Endodermal cell (in vitro differentiated cells): ENCODE measurements around the gene KCNJ14. TPM values are rescaled to one million over a fixed set of nuclear protein-coding genes. Genes with fewer than 3 reads are reported as not detected.

ENCODE experiments used
- DNase-seq: peaks from one replicate; pipeline ENCODE4 v3.0.0-alpha.2; 2017
- H3K27ac ChIP-seq: 2 replicates; pipeline ENCODE4 v1.5.1; 2013; ENCODE audit warnings: mild to moderate bottlenecking, low read depth, low read length, moderate library complexity
- H3K27me3 ChIP-seq: 2 replicates; pipeline ENCODE4 v1.6.1; 2013; ENCODE audit warnings: mild to moderate bottlenecking, low read length, moderate library complexity; ENCODE audit not compliant: insufficient read depth, control insufficient read depth, poor library complexity, severe bottlenecking
- H3K36me3 ChIP-seq: 2 replicates; pipeline ENCODE4 v1.7.0; 2013; ENCODE audit warnings: mild to moderate bottlenecking, low read length, moderate library complexity; ENCODE audit not compliant: control insufficient read depth, insufficient read depth
- H3K4me1 ChIP-seq: one replicate; pipeline ENCODE4 v1.7.0; 2013; ENCODE audit warnings: low read length; ENCODE audit not compliant: control insufficient read depth, insufficient read depth
- H3K4me3 ChIP-seq: 2 replicates; pipeline ENCODE4 v1.5.1; 2013; ENCODE audit warnings: mild to moderate bottlenecking, low read length, moderate library complexity
- H3K9ac ChIP-seq: 2 replicates; pipeline ENCODE4 v1.6.1; 2013; ENCODE audit warnings: mild to moderate bottlenecking, low read length, moderate library complexity; ENCODE audit not compliant: poor library complexity, severe bottlenecking; ENCODE audit errors: extremely low read depth
- H3K9me3 ChIP-seq: 2 replicates; pipeline ENCODE4 v1.6.1; 2013; ENCODE audit warnings: mild to moderate bottlenecking, low read length, moderate library complexity; ENCODE audit not compliant: control insufficient read depth
- H3K27ac Mint-ChIP-seq: 2 replicates; pipeline ENCODE4 v1.8.0; 2020; ENCODE audit warnings: mixed read lengths
- H3K27me3 Mint-ChIP-seq: 2 replicates; pipeline ENCODE4 v1.8.0; 2021; ENCODE audit warnings: mild to moderate bottlenecking, mixed read lengths; ENCODE audit not compliant: insufficient read depth
- H3K36me3 Mint-ChIP-seq: 2 replicates; pipeline ENCODE4 v1.8.0; 2020; ENCODE audit warnings: low read depth, mixed read lengths
- H3K4me1 Mint-ChIP-seq: 2 replicates; pipeline ENCODE4 v1.8.0; 2020; ENCODE audit warnings: mixed read lengths
- H3K4me3 Mint-ChIP-seq: 2 replicates; pipeline ENCODE4 v1.8.0; 2020; ENCODE audit warnings: mild to moderate bottlenecking, moderate library complexity, mixed read lengths
- H3K9me3 Mint-ChIP-seq: 2 replicates; pipeline ENCODE4 v1.8.0; 2020; ENCODE audit warnings: mild to moderate bottlenecking, mixed read lengths
- CTCF ChIP-seq: fragments of 200-600 bp; sonication (generic); conservative IDR thresholded peaks from 2 replicates; pipeline ENCODE4 v1.5.0; 2021; ENCODE audit warnings: antibody characterized with exemption, mild to moderate bottlenecking
- WGBS, 2 experiments: methylation state at CpG; one replicate each; pipeline versions ENCODE4 v1.1.5 to v1.1.7; 2013; ENCODE audit warnings: missing lambda C conversion rate in 2 of 2, mixed read lengths in 1 of 2; ENCODE audit not compliant: insufficient coverage in 1 of 2, insufficient read length in 1 of 2; 5-methylcytosine and 5-hydroxymethylcytosine counted together
- total RNA-seq, 2 donors: library from RNA; stranded (reverse); fragmentation: NEBNext Ultra II Directional in 1 of 2; extraction: Animal tissue kit (Norgen Biotek cat#: 25700) in 1 of 2; gene quantifications; 2 replicates in 1 of 2; 3 replicates in 1 of 2; pipeline ENCODE4 v1.2.1, GENCODE V29; 2021

The KCNJ14 gene
- total RNA-seq, 2 donors from 2014 or later, result 0.73 to 1.1 TPM

- Mint-ChIP-seq H3K36me3 (no peaks in the 10 kb centered on the region), H3K27me3 (no peaks in the 10 kb centered on the region), H3K4me3 (no peak overlapping the region), H3K4me1 (peaks cover 15% of the 10 kb centered on the region), H3K27ac (peak overlapping the region; percentile 86), H3K9me3 (no peaks in the 10 kb centered on the region)
- TF ChIP-seq CTCF, result peak; percentile 39
- Histone ChIP-seq H3K36me3 (no peaks in the 10 kb centered on the region), H3K9me3 (no peaks in the 10 kb centered on the region), H3K27me3 (no peaks in the 10 kb centered on the region), H3K4me3 (no peak overlapping the region), H3K27ac (no peak overlapping the region), H3K9ac (no peak overlapping the region), H3K4me1 (no peaks in the 10 kb centered on the region)
- DNase-seq, result peak; percentile 58
- WGBS, 2 experiments, result 93% methylated on average over 6 of the region's 6 CpGs; no CpG with 5 or more reads in 1 of the 2 experiments
Measured at GRCh38 chr19:48418317-48419064, 36.9 kb upstream of the KCNJ14 start.

GRCh38 chr19:48419158-48419920 is 36.0 kb upstream of the KCNJ14 start:
- H3K9ac ChIP-seq, result no peak overlapping the region
- H3K4me1 Mint-ChIP-seq, result peaks cover 8% of the 10 kb centered on the region
- no peak overlapping the region for H3K27ac ChIP-seq
- H3K27ac Mint-ChIP-seq, result peak overlapping the region; percentile 86
- no peaks in the 10 kb centered on the region for H3K36me3 ChIP-seq
- H3K36me3 Mint-ChIP-seq, result no peaks in the 10 kb centered on the region
- no peaks in the 10 kb centered on the region for H3K4me1 ChIP-seq
- WGBS, 2 experiments, result 68 to 74% methylated on average over 19 to 29 of the region's 31 CpGs
- no peak overlapping the region for H3K4me3 ChIP-seq
- no peaks in the 10 kb centered on the region for H3K27me3 ChIP-seq
- no peak for TF ChIP-seq CTCF
- H3K27me3 Mint-ChIP-seq, result no peaks in the 10 kb centered on the region
- no peaks in the 10 kb centered on the region for H3K9me3 ChIP-seq
- peak; percentile 90 for DNase-seq
- H3K4me3 Mint-ChIP-seq, result no peak overlapping the region
- H3K9me3 Mint-ChIP-seq, result no peaks in the 10 kb centered on the region

GRCh38 chr19:48421548-48421947 is 33.8 kb upstream of the KCNJ14 start:
- no peak overlapping the region for H3K9ac ChIP-seq
- H3K4me3 ChIP-seq, result no peak overlapping the region
- H3K36me3 ChIP-seq, result no peaks in the 10 kb centered on the region
- peaks cover 13% of the 10 kb centered on the region for H3K4me1 Mint-ChIP-seq
- no peak overlapping the region for H3K27ac Mint-ChIP-seq
- no peaks in the 10 kb centered on the region for H3K27me3 Mint-ChIP-seq
- no peak overlapping the region for H3K4me3 Mint-ChIP-seq
- no peak for TF ChIP-seq CTCF
- no peak for DNase-seq
- H3K9me3 Mint-ChIP-seq, result no peaks in the 10 kb centered on the region
- H3K27me3 ChIP-seq, result no peaks in the 10 kb centered on the region
- no peak overlapping the region for H3K27ac ChIP-seq
- H3K4me1 ChIP-seq, result no peaks in the 10 kb centered on the region
- 90 to 92% methylated on average over 10 to 16 of the region's 16 CpGs for WGBS, 2 experiments
- H3K9me3 ChIP-seq, result no peaks in the 10 kb centered on the region
- peaks cover 1% of the 10 kb centered on the region for H3K36me3 Mint-ChIP-seq
